ENCODE results near the gene GPR171.

The GPR171 gene

DNA sequence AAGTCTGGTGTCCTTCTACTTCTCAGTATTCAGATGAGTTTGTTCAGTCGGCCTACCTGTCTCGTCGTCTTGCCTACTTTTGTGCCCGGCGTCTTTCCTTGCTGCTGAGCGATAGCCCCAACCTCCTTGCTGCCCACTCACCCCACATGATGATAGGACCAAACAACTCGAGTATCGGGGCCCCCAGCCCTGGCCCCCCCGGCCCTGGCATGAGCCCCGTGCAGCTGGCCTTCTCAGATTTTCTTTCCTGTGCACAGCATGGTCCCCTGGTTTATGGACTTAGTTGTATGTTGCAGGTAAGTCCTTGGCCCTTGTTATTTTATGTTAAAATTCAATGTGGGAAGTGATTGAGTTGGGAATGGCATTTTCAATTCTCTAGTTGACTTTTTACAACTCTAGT, 43.2 kb downstream of the GPR171 start:
- no peak for DNase-seq (ENCODE audit: low read depth in 1 of 2, low spot score in 1 of 2)
- TF ChIP-seq JUND (IDR thresholded peaks at IDR 0.05; ENCODE audit: low read depth), result no peak
- in situ Hi-C loops (cut with HindIII; ENCODE audit: low pct_unique_long_range_greater_than_20kb, low sequenced_read_pairs), result no loop called here

DNA sequence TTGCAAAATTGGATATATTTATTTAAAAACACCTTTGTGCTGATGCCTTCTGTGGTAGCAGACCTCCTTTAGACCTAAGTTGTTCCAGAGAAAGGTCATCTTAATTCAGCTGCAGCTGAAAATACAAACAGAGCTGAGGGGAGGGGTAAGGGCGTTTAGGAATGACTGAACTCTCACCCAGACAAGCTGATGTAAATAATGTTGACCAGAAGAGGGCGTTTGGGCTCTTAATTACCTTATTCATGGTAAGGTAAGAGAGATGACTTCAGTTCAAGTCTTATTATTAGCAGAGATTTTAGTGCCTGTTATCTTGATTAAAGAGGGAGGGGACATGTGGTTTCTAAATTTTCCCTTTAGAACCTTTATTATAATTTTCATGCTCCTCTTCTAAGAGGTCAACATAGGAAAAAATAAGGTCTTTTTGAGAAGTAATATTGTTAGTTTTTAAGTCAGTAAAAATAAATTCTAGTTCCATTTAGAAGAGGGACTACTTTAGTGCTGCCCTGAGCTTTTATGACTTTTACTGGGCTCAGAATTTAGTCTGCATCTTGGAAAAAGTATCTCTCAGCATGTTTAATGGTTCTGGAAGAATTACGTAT, 46.3 kb downstream of the GPR171 start:
- in situ Hi-C loops (cut with HindIII; ENCODE audit: low pct_unique_long_range_greater_than_20kb, low sequenced_read_pairs), result no loop called here
- DNase-seq (ENCODE audit: low read depth in 1 of 2, low spot score in 1 of 2), result peak; percentile 46 to 85
- TF ChIP-seq JUND (IDR thresholded peaks at IDR 0.05; ENCODE audit: low read depth), result no peak

DNA sequence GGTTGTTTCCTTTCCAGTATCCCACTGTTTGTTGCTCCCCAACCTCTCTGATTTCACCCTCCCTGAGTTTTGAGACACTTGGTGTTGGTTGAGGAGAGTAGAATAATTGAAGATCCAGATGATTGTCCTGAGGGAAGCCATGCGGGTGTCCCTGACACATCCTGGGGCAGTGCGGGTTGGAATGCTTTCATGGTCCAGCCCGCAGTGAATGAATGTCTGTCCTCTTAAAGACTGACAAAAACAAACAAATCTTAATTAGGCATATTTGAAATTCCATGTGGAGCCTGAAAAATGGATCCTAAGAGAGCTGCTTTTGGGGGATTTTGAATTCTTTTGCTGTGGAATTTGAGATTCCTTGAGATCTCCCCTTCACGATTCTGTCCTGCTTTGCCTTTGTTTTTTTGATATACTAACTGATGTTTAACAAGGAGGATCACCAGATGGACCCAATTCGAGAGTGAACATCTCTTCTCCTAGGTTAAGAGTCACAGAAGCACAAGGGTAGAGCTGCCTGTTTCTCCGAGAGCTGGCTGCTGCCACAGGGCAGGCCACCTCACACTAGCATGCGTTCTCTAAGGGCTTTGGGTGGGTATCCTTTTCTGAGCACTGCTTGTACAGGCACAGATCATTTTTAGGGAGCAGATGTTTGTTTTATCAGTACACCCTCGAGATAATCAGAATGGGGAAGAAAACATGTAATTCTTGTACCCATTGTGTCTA, 47.4 kb downstream of the GPR171 start:
- DNase-seq (ENCODE audit: low read depth in 1 of 2, low spot score in 1 of 2), result no peak
- in situ Hi-C loops (cut with HindIII; ENCODE audit: low pct_unique_long_range_greater_than_20kb, low sequenced_read_pairs), result no loop called here
- no peak for TF ChIP-seq JUND (IDR thresholded peaks at IDR 0.05; ENCODE audit: low read depth)

DNA sequence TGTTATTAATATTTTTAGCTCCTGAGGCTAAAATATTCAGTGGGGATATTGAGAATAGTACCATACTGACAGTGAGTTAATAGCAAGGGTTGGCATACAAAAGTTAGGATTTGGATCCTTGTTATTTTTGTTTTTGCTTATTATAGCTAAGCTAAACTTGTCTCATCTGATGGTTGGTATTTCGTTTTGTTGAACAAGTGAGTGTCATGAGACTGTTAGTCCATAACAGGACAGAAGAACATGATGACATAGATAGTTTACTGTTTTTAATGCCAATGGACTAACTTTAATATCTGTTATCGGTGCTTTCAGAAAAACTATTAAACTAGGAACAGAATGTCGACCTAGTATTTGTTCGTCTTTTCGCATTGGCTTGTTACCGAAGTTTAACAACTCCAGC, 48.5 kb downstream of the GPR171 start:
- DNase-seq (ENCODE audit: low read depth in 1 of 2, low spot score in 1 of 2), result no peak
- in situ Hi-C loops (cut with HindIII; ENCODE audit: low pct_unique_long_range_greater_than_20kb, low sequenced_read_pairs), result no loop called here
- no peak for TF ChIP-seq JUND (IDR thresholded peaks at IDR 0.05; ENCODE audit: low read depth)

DNA sequence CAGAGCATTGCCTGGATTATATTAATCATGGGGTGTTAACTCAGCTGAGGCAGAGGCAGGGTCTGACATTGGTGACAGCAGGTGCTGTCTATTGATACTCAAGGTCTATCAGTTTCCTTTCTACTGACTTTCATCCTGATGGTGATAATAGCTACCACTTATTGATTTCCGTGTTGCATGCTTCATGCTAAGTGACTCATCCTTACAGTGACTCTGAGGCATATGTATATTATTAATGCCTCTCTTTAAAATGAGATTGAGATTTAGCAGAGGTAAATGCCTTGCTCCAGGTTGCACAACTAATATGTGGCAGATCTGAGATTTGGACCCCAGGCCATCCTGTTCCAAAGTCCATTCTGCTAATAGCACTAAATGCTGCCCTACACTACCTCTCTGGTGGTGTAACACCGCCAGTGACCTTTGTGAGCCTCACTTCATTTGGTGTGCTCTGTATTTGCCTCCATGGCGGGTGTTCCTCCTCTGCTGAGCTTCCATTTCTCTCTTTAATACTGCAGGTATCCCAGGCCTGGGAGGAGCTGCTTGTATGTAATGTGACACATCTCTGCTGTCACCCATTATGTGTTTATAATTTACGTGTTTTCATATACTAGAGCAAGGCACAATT, 50.4 kb downstream of the GPR171 start:
- DNase-seq (ENCODE audit: low read depth in 1 of 2, low spot score in 1 of 2), result no peak
- no peak for TF ChIP-seq JUND (IDR thresholded peaks at IDR 0.05; ENCODE audit: low read depth)
- in situ Hi-C loops (cut with HindIII; ENCODE audit: low pct_unique_long_range_greater_than_20kb, low sequenced_read_pairs), result no loop called here
